HFFc6 (cell line): Measurements from ENCODE around the gene ZNF716. TPM values are rescaled to one million over a fixed set of nuclear protein-coding genes. Genes with fewer than 3 reads are reported as not detected.

ENCODE experiments used
- DNase-seq: peaks from one replicate; pipeline ENCODE4 v3.0.0-alpha.2; 2018
- H3K27ac Mint-ChIP-seq: 2 replicates; pipeline ENCODE4 v1.8.0; 2020; ENCODE audit warnings: mild to moderate bottlenecking, mixed read lengths
- H3K27me3 Mint-ChIP-seq: 2 replicates; pipeline ENCODE4 v1.8.0; 2021; ENCODE audit warnings: mild to moderate bottlenecking, moderate library complexity, mixed read lengths; ENCODE audit not compliant: insufficient read depth
- H3K36me3 Mint-ChIP-seq: 2 replicates; pipeline ENCODE4 v1.8.0; 2021; ENCODE audit warnings: low read depth, mixed read lengths
- H3K4me1 Mint-ChIP-seq: 2 replicates; pipeline ENCODE4 v1.8.0; 2020; ENCODE audit warnings: low read depth, mixed read lengths
- H3K4me3 Mint-ChIP-seq: 2 replicates; pipeline ENCODE4 v1.8.0; 2020; ENCODE audit warnings: mild to moderate bottlenecking, moderate library complexity, mixed read lengths
- H3K9me3 Mint-ChIP-seq: 2 replicates; pipeline ENCODE4 v1.8.0; 2020; ENCODE audit warnings: mild to moderate bottlenecking, mixed read lengths
- CTCF ChIP-seq: fragments of 200-600 bp; sonication (generic); IDR thresholded peaks from 2 replicates; pipeline ENCODE4 v1.5.0; 2021; ENCODE audit warnings: antibody characterized with exemption, mild to moderate bottlenecking
- total RNA-seq, 6 experiments: library from RNA; stranded (reverse); fragmentation: NEBNext Ultra II Directional; extraction: Animal tissue kit (Norgen Biotek cat#: 25700); gene quantifications; 2 replicates in 1 of 6; 3 replicates in 5 of 6; pipeline ENCODE4 v1.2.3, GENCODE V29; 2021

The ZNF716 gene
- total RNA-seq, 6 experiments from 2014 or later: not detected

- Mint-ChIP-seq H3K36me3 (no peaks in the 10 kb centered on the region), H3K4me1 (no peaks in the 10 kb centered on the region), H3K4me3 (no peak overlapping the region), H3K9me3 (peaks cover 18% of the 10 kb centered on the region), H3K27ac (no peak overlapping the region), H3K27me3 (no peaks in the 10 kb centered on the region)
- no peak for TF ChIP-seq CTCF
- DNase-seq: no peak
These were observed 32.2 kb upstream of the ZNF716 start for GRCh38 chr7:57417736-57418135.

- no peaks in the 10 kb centered on the region for H3K27me3 Mint-ChIP-seq
- no peaks in the 10 kb centered on the region for H3K36me3 Mint-ChIP-seq
- no peak; the same call in 1 of the 2 replicates for TF ChIP-seq CTCF
- peaks cover 30% of the 10 kb centered on the region for H3K9me3 Mint-ChIP-seq
- H3K27ac Mint-ChIP-seq: no peak overlapping the region
- H3K4me1 Mint-ChIP-seq: no peaks in the 10 kb centered on the region
- DNase-seq: no peak
- H3K4me3 Mint-ChIP-seq: no peak overlapping the region
These were observed 26.2 kb upstream of the ZNF716 start for GRCh38 chr7:57423768-57424167.

- Mint-ChIP-seq H3K4me3 (no peak overlapping the region), H3K36me3 (peaks cover 3% of the 10 kb centered on the region; the same call in 1 of the 2 replicates), H3K27ac (no peak overlapping the region), H3K9me3 (peaks cover 34% of the 10 kb centered on the region), H3K27me3 (no peaks in the 10 kb centered on the region), H3K4me1 (no peaks in the 10 kb centered on the region)
- no peak for DNase-seq
- TF ChIP-seq CTCF: no peak
These were observed 25.3 kb upstream of the ZNF716 start for GRCh38 chr7:57424515-57425238.

- no peaks in the 10 kb centered on the region for H3K27me3 Mint-ChIP-seq
- no peak overlapping the region for H3K27ac Mint-ChIP-seq
- H3K9me3 Mint-ChIP-seq: peaks cover 38% of the 10 kb centered on the region
- H3K4me3 Mint-ChIP-seq: no peak overlapping the region
- H3K4me1 Mint-ChIP-seq: no peaks in the 10 kb centered on the region
- DNase-seq: no peak
- no peak for TF ChIP-seq CTCF
- H3K36me3 Mint-ChIP-seq: peaks cover 5% of the 10 kb centered on the region; the same call in 1 of the 2 replicates
These were observed 24.6 kb upstream of the ZNF716 start for GRCh38 chr7:57425239-57425944.

GRCh38 chr7:57425969-57426628 is 23.9 kb upstream of the ZNF716 start:
- Mint-ChIP-seq H3K27ac (no peak overlapping the region), H3K27me3 (no peaks in the 10 kb centered on the region), H3K36me3 (peaks cover 5% of the 10 kb centered on the region; the same call in 1 of the 2 replicates), H3K4me1 (no peaks in the 10 kb centered on the region), H3K4me3 (no peak overlapping the region), H3K9me3 (peaks cover 40% of the 10 kb centered on the region)
- no peak for DNase-seq
- peak; percentile 65; the same call in 1 of the 2 replicates for TF ChIP-seq CTCF
